ENCODE measurements around the gene SOX2.
"Not testable (repeated sequence)": the region's sequence is repeated elsewhere in the genome, so short reads cannot be mapped to it uniquely, and the experiment has no call there.

SOX2 gene

GRCh38 chr3:181753391-181753790 is 41.7 kb downstream of the SOX2 start:
- in situ Hi-C loops (cut with HindIII; ENCODE audit: low sequenced_read_pairs): no loop called here

DNA sequence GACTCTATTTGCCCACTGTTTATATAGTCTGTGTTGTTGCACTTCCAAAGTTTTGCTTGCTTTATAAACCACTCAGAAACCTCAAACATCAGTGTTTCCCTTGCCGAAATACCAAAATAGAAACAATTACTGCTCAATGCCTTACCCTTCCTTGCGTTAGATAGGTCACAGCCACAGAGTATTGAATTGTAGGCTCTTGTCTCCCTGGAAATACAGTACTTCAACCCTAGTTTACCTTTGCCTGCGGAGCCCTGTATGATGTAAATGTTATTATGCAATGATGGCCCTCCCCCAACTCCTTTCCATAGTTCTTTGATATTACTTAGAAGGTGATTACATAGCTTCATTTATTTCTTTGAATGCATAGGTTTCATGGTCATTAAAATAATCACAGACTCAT is 44.2 kb downstream of the SOX2 start:
- in situ Hi-C loops (cut with HindIII; ENCODE audit: low sequenced_read_pairs): no loop called here

DNA sequence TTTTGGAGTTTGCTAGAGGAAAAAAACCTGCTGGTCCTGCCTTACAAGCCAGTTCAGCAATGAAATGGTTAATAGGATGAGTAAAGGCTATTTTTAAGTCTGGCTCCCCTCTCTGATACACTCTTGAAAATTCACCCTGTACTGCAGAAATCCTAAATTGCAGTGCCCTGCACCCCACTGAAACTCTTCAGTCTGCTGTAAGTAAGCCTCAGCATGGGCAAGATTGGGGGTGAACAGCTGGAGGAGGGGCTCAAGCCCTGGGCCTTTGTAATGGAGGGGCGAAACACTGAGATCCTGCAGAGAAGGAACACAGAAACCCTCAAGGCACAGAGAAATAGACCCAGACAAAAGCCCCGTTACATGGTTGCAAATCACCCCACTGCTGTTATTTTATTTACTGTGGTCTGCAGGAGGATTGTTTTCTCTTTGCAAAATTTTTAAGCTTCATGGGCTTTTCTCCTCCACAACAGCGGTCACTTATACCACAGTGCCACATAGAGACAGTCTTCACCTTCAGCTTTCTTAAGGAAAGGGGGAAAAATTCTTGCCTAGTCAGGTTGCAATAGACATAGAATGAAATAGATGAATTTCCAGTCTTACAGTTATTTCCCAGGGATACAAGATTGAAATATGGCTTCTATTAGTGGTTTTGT is 45.0 kb downstream of the SOX2 start:
- in situ Hi-C loops (cut with HindIII; ENCODE audit: low sequenced_read_pairs): no loop called here

DNA sequence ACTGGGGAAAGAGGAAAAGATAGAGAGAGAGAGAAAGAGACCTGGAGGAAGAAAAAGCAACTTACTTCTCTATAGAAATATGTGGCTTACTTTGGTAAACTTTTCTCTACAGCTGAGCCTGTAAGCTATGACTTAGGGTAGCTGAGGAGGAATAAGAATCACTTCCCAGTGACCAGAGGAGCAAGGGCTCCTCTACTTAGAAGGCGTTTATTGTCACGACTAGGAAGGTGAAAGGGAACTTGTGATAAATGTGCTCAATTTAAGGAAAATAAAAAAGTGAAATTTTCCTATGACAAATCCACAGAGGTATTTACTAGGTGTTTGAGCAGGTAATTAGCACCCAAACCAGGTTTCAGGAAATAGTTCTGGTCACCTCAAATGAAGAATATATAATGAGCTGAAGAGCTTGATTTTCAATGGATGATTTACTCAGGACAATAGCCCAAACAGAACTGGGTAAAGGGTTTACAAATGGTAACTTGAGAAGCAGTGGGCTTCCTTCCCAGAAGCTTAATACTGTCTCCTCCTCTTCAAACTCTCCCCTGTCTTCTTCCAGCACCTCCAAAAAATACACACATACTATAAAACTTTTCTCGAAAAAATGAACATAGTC is 46.1 kb downstream of the SOX2 start:
- in situ Hi-C loops (cut with HindIII; ENCODE audit: low sequenced_read_pairs): no loop called here

- in situ Hi-C loops (cut with HindIII; ENCODE audit: low sequenced_read_pairs): no loop called here
These were observed 50.2 kb downstream of the SOX2 start for GRCh38 chr3:181761906-181762305.

GRCh38 chr3:181764033-181764432 is 52.3 kb downstream of the SOX2 start:
- in situ Hi-C loops (cut with HindIII; ENCODE audit: low sequenced_read_pairs): not testable (repeated sequence)

Data from endothelial cell of hepatic sinusoid (primary cell).